ENCODE measurements around the gene ZNF804B.

ZNF804B gene

GRCh38 chr7:88985295-88985694 is 225.8 kb downstream of the ZNF804B start:
- Histone ChIP-seq H3K27me3 (replicated peaks; ENCODE audit: control insufficient read depth, insufficient read depth, low read length) (no peaks in the 10 kb centered on the region), H3K9ac (ENCODE audit: low read length) (no peak overlapping the region), H3K4me1 (ENCODE audit: control insufficient read depth, insufficient read depth, low read length) (no peaks in the 10 kb centered on the region), H3K9me3 (ENCODE audit: control insufficient read depth, low read length) (no peaks in the 10 kb centered on the region), H3K4me3 (ENCODE audit: low read length) (no peak overlapping the region), H3K36me3 (ENCODE audit: control insufficient read depth, insufficient read depth, low read length, severe bottlenecking) (no peaks in the 10 kb centered on the region)
- DNase-seq (ENCODE audit: low read depth), result no peak

GRCh38 chr7:89001306-89001705 is 241.8 kb downstream of the ZNF804B start:
- H3K4me1 ChIP-seq (ENCODE audit: control insufficient read depth, insufficient read depth, low read length), result peaks cover 27% of the 10 kb centered on the region

GRCh38 chr7:89002981-89003956 is 243.8 kb downstream of the ZNF804B start:
- H3K4me3 ChIP-seq (ENCODE audit: low read length), result peak overlapping the region; percentile 80
- H3K9ac ChIP-seq (ENCODE audit: low read length), result peak overlapping the region; percentile 74
- peaks cover 34% of the 10 kb centered on the region for H3K4me1 ChIP-seq (ENCODE audit: control insufficient read depth, insufficient read depth, low read length)
- H3K27me3 ChIP-seq (replicated peaks; ENCODE audit: control insufficient read depth, insufficient read depth, low read length), result no peaks in the 10 kb centered on the region
- no peaks in the 10 kb centered on the region for H3K36me3 ChIP-seq (ENCODE audit: control insufficient read depth, insufficient read depth, low read length, severe bottlenecking)
- DNase-seq (ENCODE audit: low read depth), result peak; percentile 18
- H3K9me3 ChIP-seq (ENCODE audit: control insufficient read depth, low read length), result no peaks in the 10 kb centered on the region

More at GRCh38 chr7:89001306-89001705, 241.8 kb downstream of the ZNF804B start:
- Histone ChIP-seq H3K9ac (ENCODE audit: low read length) (no peak overlapping the region), H3K36me3 (ENCODE audit: control insufficient read depth, insufficient read depth, low read length, severe bottlenecking) (no peaks in the 10 kb centered on the region), H3K27me3 (replicated peaks; ENCODE audit: control insufficient read depth, insufficient read depth, low read length) (no peaks in the 10 kb centered on the region), H3K9me3 (ENCODE audit: control insufficient read depth, low read length) (no peaks in the 10 kb centered on the region), H3K4me3 (ENCODE audit: low read length) (no peak overlapping the region)
- no peak for DNase-seq (ENCODE audit: low read depth)

GRCh38 chr7:89012016-89012415 is 252.5 kb downstream of the ZNF804B start:
- Histone ChIP-seq H3K9me3 (ENCODE audit: control insufficient read depth, low read length) (peaks cover 8% of the 10 kb centered on the region), H3K27me3 (replicated peaks; ENCODE audit: control insufficient read depth, insufficient read depth, low read length) (no peaks in the 10 kb centered on the region)

GRCh38 chr7:89017695-89018094 is 258.2 kb downstream of the ZNF804B start:
- no peaks in the 10 kb centered on the region for H3K4me1 ChIP-seq (ENCODE audit: control insufficient read depth, insufficient read depth, low read length)
- H3K9ac ChIP-seq (ENCODE audit: low read length), result no peak overlapping the region
- H3K4me3 ChIP-seq (ENCODE audit: low read length), result no peak overlapping the region
- no peaks in the 10 kb centered on the region for H3K27me3 ChIP-seq (replicated peaks; ENCODE audit: control insufficient read depth, insufficient read depth, low read length)
- H3K36me3 ChIP-seq (ENCODE audit: control insufficient read depth, insufficient read depth, low read length, severe bottlenecking), result no peaks in the 10 kb centered on the region
- H3K9me3 ChIP-seq (ENCODE audit: control insufficient read depth, low read length), result peaks cover 12% of the 10 kb centered on the region
- no peak for DNase-seq (ENCODE audit: low read depth)

More at GRCh38 chr7:89012016-89012415, 252.5 kb downstream of the ZNF804B start:
- no peak overlapping the region for H3K9ac ChIP-seq (ENCODE audit: low read length)
- H3K4me3 ChIP-seq (ENCODE audit: low read length), result no peak overlapping the region
- DNase-seq (ENCODE audit: low read depth), result no peak
- no peaks in the 10 kb centered on the region for H3K36me3 ChIP-seq (ENCODE audit: control insufficient read depth, insufficient read depth, low read length, severe bottlenecking)
- H3K4me1 ChIP-seq (ENCODE audit: control insufficient read depth, insufficient read depth, low read length), result peaks cover 12% of the 10 kb centered on the region

GRCh38 chr7:89021741-89022140 is 262.2 kb downstream of the ZNF804B start:
- Histone ChIP-seq H3K27me3 (replicated peaks; ENCODE audit: control insufficient read depth, insufficient read depth, low read length) (no peaks in the 10 kb centered on the region), H3K4me1 (ENCODE audit: control insufficient read depth, insufficient read depth, low read length) (no peaks in the 10 kb centered on the region), H3K36me3 (ENCODE audit: control insufficient read depth, insufficient read depth, low read length, severe bottlenecking) (no peaks in the 10 kb centered on the region), H3K9me3 (ENCODE audit: control insufficient read depth, low read length) (peaks cover 12% of the 10 kb centered on the region), H3K4me3 (ENCODE audit: low read length) (no peak overlapping the region), H3K9ac (ENCODE audit: low read length) (no peak overlapping the region)
- DNase-seq (ENCODE audit: low read depth), result no peak

GRCh38 chr7:89023206-89023605 is 263.7 kb downstream of the ZNF804B start:
- Histone ChIP-seq H3K4me3 (ENCODE audit: low read length) (no peak overlapping the region), H3K9me3 (ENCODE audit: control insufficient read depth, low read length) (peaks cover 12% of the 10 kb centered on the region), H3K9ac (ENCODE audit: low read length) (no peak overlapping the region), H3K36me3 (ENCODE audit: control insufficient read depth, insufficient read depth, low read length, severe bottlenecking) (no peaks in the 10 kb centered on the region), H3K27me3 (replicated peaks; ENCODE audit: control insufficient read depth, insufficient read depth, low read length) (no peaks in the 10 kb centered on the region), H3K4me1 (ENCODE audit: control insufficient read depth, insufficient read depth, low read length) (no peaks in the 10 kb centered on the region)
- no peak for DNase-seq (ENCODE audit: low read depth)

- no peak for DNase-seq (ENCODE audit: low read depth)
- peaks cover 6% of the 10 kb centered on the region for H3K9me3 ChIP-seq (ENCODE audit: control insufficient read depth, low read length)
- H3K27me3 ChIP-seq (replicated peaks; ENCODE audit: control insufficient read depth, insufficient read depth, low read length), result no peaks in the 10 kb centered on the region
- no peak overlapping the region for H3K9ac ChIP-seq (ENCODE audit: low read length)
- H3K36me3 ChIP-seq (ENCODE audit: control insufficient read depth, insufficient read depth, low read length, severe bottlenecking), result no peaks in the 10 kb centered on the region
- H3K4me1 ChIP-seq (ENCODE audit: control insufficient read depth, insufficient read depth, low read length), result no peaks in the 10 kb centered on the region
- no peak overlapping the region for H3K4me3 ChIP-seq (ENCODE audit: low read length)
These were observed 264.4 kb downstream of the ZNF804B start for GRCh38 chr7:89023877-89024276.

- no peak for DNase-seq (ENCODE audit: low read depth)
- Histone ChIP-seq H3K27me3 (replicated peaks; ENCODE audit: control insufficient read depth, insufficient read depth, low read length) (no peaks in the 10 kb centered on the region), H3K4me1 (ENCODE audit: control insufficient read depth, insufficient read depth, low read length) (no peaks in the 10 kb centered on the region), H3K36me3 (ENCODE audit: control insufficient read depth, insufficient read depth, low read length, severe bottlenecking) (no peaks in the 10 kb centered on the region), H3K4me3 (ENCODE audit: low read length) (no peak overlapping the region), H3K9me3 (ENCODE audit: control insufficient read depth, low read length) (no peaks in the 10 kb centered on the region), H3K9ac (ENCODE audit: low read length) (no peak overlapping the region)
These were observed 268.3 kb downstream of the ZNF804B start for GRCh38 chr7:89027781-89028180.

GRCh38 chr7:89028319-89028718 is 268.8 kb downstream of the ZNF804B start:
- no peaks in the 10 kb centered on the region for H3K36me3 ChIP-seq (ENCODE audit: control insufficient read depth, insufficient read depth, low read length, severe bottlenecking)

GRCh38 chr7:89029864-89030263 is 270.4 kb downstream of the ZNF804B start:
- no peaks in the 10 kb centered on the region for H3K9me3 ChIP-seq (ENCODE audit: control insufficient read depth, low read length)
- H3K4me1 ChIP-seq (ENCODE audit: control insufficient read depth, insufficient read depth, low read length), result no peaks in the 10 kb centered on the region
- no peak for DNase-seq (ENCODE audit: low read depth)
- no peaks in the 10 kb centered on the region for H3K36me3 ChIP-seq (ENCODE audit: control insufficient read depth, insufficient read depth, low read length, severe bottlenecking)
- no peaks in the 10 kb centered on the region for H3K27me3 ChIP-seq (replicated peaks; ENCODE audit: control insufficient read depth, insufficient read depth, low read length)
- H3K9ac ChIP-seq (ENCODE audit: low read length), result no peak overlapping the region
- H3K4me3 ChIP-seq (ENCODE audit: low read length), result no peak overlapping the region

More at GRCh38 chr7:89028319-89028718, 268.8 kb downstream of the ZNF804B start:
- Histone ChIP-seq H3K4me3 (ENCODE audit: low read length) (no peak overlapping the region), H3K4me1 (ENCODE audit: control insufficient read depth, insufficient read depth, low read length) (no peaks in the 10 kb centered on the region), H3K27me3 (replicated peaks; ENCODE audit: control insufficient read depth, insufficient read depth, low read length) (no peaks in the 10 kb centered on the region), H3K9ac (ENCODE audit: low read length) (no peak overlapping the region), H3K9me3 (ENCODE audit: control insufficient read depth, low read length) (no peaks in the 10 kb centered on the region)
- DNase-seq (ENCODE audit: low read depth), result no peak

Measured in adipocyte (in vitro differentiated cells).